RWPE1 (cell line): ENCODE data around the gene TMED5.
A peak's percentile ranks its signal among the peaks of the same experiment; 100 is the strongest.
"Not testable (repeated sequence)": the region's sequence is repeated elsewhere in the genome, so short reads cannot be mapped to it uniquely, and the experiment has no call there.

Source experiments
- CTCF ChIA-PET: fragments of 350-600 bp; sonication (Branson Sonifier 250); formaldehyde crosslinking; extraction: SDS; loops from one replicate; lab custom pipeline; 2021; lab: Yijun Ruan, JAX
- POLR2A ChIA-PET: fragments of 400-600 bp; formaldehyde crosslinking; extraction: SDS; loops from one replicate; lab custom pipeline; 2020; ENCODE audit warnings: antibody characterized with exemption; ENCODE audit not compliant: low non-redundant PET; lab: Yijun Ruan, JAX
- DNase-seq: peaks from one replicate; pipeline ENCODE4 v3.0.0; 2012; ENCODE audit warnings: low spot score
- H3K27ac ChIP-seq: fragments of 450-650 bp; 2 replicates; pipeline ENCODE4 v1.5.1; 2017
- TF ChIP-seq, protein P1 (sequence below): fragments of 450-650 bp; conservative IDR thresholded peaks from 2 replicates; pipeline ENCODE4 v1.5.1; 2017; ENCODE audit warnings: low read depth, mild to moderate bottlenecking

TMED5 gene

DNA sequence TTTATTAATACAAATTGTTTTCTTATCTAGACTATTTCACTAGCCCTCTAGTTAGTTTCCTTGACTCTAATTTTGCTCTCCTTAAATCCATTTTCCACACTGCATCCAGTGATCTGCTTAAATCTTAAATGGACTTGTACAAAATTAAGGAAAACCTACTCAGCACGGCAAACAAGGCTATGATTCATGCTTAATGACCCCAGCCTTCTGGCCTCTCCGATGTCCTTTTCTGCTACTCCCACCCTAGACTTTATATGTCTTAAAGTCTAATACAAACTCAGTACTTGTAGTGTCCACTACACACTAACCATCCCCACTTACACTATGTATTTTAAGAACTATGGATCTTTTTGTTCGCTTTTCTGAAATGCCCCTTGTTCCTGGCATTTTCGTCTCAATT, 2.2 kb downstream of the TMED5 start:
- peak; percentile 17 for DNase-seq
- TF ChIP-seq, protein P1, sequence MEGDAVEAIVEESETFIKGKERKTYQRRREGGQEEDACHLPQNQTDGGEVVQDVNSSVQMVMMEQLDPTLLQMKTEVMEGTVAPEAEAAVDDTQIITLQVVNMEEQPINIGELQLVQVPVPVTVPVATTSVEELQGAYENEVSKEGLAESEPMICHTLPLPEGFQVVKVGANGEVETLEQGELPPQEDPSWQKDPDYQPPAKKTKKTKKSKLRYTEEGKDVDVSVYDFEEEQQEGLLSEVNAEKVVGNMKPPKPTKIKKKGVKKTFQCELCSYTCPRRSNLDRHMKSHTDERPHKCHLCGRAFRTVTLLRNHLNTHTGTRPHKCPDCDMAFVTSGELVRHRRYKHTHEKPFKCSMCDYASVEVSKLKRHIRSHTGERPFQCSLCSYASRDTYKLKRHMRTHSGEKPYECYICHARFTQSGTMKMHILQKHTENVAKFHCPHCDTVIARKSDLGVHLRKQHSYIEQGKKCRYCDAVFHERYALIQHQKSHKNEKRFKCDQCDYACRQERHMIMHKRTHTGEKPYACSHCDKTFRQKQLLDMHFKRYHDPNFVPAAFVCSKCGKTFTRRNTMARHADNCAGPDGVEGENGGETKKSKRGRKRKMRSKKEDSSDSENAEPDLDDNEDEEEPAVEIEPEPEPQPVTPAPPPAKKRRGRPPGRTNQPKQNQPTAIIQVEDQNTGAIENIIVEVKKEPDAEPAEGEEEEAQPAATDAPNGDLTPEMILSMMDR = no peak
- ChIA-PET CTCF (interaction anchor here (0.6 kb wide), 1 partner anchor 346 kb away, joined by 3 read pairs; the partner anchor contains the start of gene RPL5), POLR2A (no interaction called here)
- no peak overlapping the region for H3K27ac ChIP-seq

DNA sequence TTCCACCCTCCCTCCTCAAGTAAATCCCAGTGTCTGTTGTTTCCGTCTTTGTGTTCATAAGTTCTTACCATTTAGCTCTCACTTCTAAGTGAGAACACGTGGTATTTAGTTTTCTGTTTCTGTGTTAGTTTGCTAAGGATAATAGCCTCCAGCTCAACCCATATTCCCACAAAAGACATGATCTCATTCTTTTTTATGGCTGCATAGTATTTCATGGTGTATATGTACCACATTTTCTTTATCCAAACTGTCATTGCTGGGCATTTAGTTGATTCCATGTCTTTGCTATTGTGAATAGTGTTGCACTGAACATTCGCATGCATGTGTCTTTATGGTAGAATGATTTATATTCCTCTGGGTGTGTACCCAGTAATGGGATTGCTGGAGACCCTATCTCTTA, 5.6 kb downstream of the TMED5 start:
- CTCF ChIA-PET, DNase-seq, H3K27ac ChIP-seq, POLR2A ChIA-PET: not testable (repeated sequence)

DNA sequence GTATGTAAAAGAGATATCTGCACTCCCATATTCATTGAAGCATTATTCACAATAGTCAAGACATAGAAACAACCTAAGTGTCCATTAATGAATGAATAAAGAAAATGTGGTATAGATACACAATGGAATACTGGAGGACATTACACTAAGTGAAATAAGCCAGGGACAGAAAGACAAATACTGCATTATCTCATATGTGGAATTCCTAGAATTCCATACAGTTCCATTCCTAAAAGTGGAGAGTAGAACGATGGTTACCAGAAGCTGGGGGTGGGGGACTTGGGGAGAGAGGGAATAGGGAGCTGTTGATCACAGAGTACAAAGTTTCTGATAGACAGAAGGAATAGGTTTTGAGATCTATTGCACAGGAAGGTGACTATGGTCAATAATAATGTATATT, 7.4 kb downstream of the TMED5 start:
- DNase-seq = no peak
- ChIA-PET CTCF (interaction anchor here (0.6 kb wide), 1 partner anchor 14 kb away, joined by 3 read pairs; no protein-coding TSS in a partner anchor), POLR2A (no interaction called here)
- TF ChIP-seq, protein P1 = no peak
- H3K27ac ChIP-seq = no peak overlapping the region

- ChIA-PET POLR2A (no interaction called here), CTCF (no interaction called here)
- H3K27ac ChIP-seq = no peak overlapping the region
- TF ChIP-seq, protein P1 = no peak
- no peak for DNase-seq
These were observed 8.6 kb downstream of the TMED5 start for GRCh38 chr1:93171549-93172034.

- CTCF ChIA-PET = interaction anchor here (0.7 kb wide), 1 partner anchor 135 kb away, joined by 4 read pairs; no protein-coding TSS in a partner anchor
- POLR2A ChIA-PET, DNase-seq, H3K27ac ChIP-seq: not testable (repeated sequence)
These were observed 10.0 kb downstream of the TMED5 start for GRCh38 chr1:93170141-93170678.

- CTCF ChIA-PET = no interaction called here
- POLR2A ChIA-PET = no interaction called here
- no peak overlapping the region for H3K27ac ChIP-seq
- DNase-seq = no peak
- TF ChIP-seq, protein P1 = no peak
These were observed 13.2 kb downstream of the TMED5 start for GRCh38 chr1:93167006-93167405.

DNA sequence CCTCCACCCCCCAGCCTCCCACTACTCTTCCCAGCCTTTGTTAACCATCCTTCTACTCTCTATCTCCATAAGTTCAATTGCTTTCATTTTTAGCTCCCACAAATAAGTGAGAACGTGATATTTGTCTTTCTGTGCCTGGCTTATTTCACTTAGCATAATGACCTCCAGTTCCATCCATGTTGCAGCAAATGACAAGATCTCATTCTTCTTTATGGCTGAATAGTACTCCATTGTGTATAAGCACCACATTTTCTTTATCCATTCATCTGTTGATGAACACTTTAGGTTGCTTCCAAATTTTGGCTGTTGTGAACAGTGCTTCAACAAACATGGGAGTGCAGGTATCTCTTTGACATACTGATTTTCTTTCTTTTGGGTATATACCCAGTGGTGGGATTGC, 14.3 kb downstream of the TMED5 start:
- DNase-seq, H3K27ac ChIP-seq, POLR2A ChIA-PET, CTCF ChIA-PET: not testable (repeated sequence)

GRCh38 chr1:93164816-93165215, 15.4 kb downstream of the TMED5 start:
- POLR2A ChIA-PET = no interaction called here
- no peak for DNase-seq
- TF ChIP-seq, protein P1 = no peak
- CTCF ChIA-PET = no interaction called here
- H3K27ac ChIP-seq = no peak overlapping the region

- DNase-seq, H3K27ac ChIP-seq, POLR2A ChIA-PET, CTCF ChIA-PET: not testable (repeated sequence)
These were observed 16.9 kb downstream of the TMED5 start for GRCh38 chr1:93163314-93163713.
